Midbrain (tissue), 1 donor: ENCODE measurements around the gene MTIF2.
A peak's percentile ranks its signal among the peaks of the same experiment; 100 is the strongest.
"Not testable (repeated sequence)": the region's sequence is repeated elsewhere in the genome, so short reads cannot be mapped to it uniquely, and the experiment has no call there.

Experiments
- DNase-seq: peaks from one replicate; lab custom pipeline; 2025; lab: John Stamatoyannopoulos, UW

The MTIF2 gene

GRCh38 chr2:55239656-55240222, 29.3 kb downstream of the MTIF2 start:
- no peak for DNase-seq

- DNase-seq = no peak
Observed at GRCh38 chr2:55236992-55237543, 32.0 kb downstream of the MTIF2 start.

- DNase-seq = no peak
Observed at GRCh38 chr2:55235724-55236538, 33.1 kb downstream of the MTIF2 start.

- no peak for DNase-seq
Observed at GRCh38 chr2:55233658-55233940, 35.4 kb downstream of the MTIF2 start.

- no peak for DNase-seq
Observed at GRCh38 chr2:55232863-55233657, 36.0 kb downstream of the MTIF2 start.

GRCh38 chr2:55232084-55232862, 36.8 kb downstream of the MTIF2 start, which contains the start of the genes CLHC1 and RPS27A:
TSS of gene CLHC1 (minus strand) at chr2:55232293. CDS start at chr2:55222411, 9,882 bp downstream.
TSS of gene RPS27A (plus strand) at chr2:55232688. CDS start at chr2:55232825, 137 bp downstream.
- peak; percentile 96 for DNase-seq

- peak; percentile 58 for DNase-seq
Observed at GRCh38 chr2:55231546-55232083, 37.4 kb downstream of the MTIF2 start.

- DNase-seq = no peak
Observed at GRCh38 chr2:55230551-55230950, 38.5 kb downstream of the MTIF2 start.

GRCh38 chr2:55229221-55229620, 39.8 kb downstream of the MTIF2 start:
- no peak for DNase-seq

- DNase-seq = no peak
Observed at GRCh38 chr2:55228226-55228563, 40.8 kb downstream of the MTIF2 start.

GRCh38 chr2:55227437-55228225, 41.4 kb downstream of the MTIF2 start:
- not testable (repeated sequence) for DNase-seq

- DNase-seq = no peak
Observed at GRCh38 chr2:55225481-55226020, 43.5 kb downstream of the MTIF2 start.

- no peak for DNase-seq
Observed at GRCh38 chr2:55224761-55225261, 44.2 kb downstream of the MTIF2 start.

GRCh38 chr2:55223958-55224760, 44.9 kb downstream of the MTIF2 start:
- DNase-seq = no peak

- DNase-seq = no peak
Observed at GRCh38 chr2:55213822-55214221, 55.2 kb downstream of the MTIF2 start.

- DNase-seq = no peak
Observed at GRCh38 chr2:55204950-55205349, 64.1 kb downstream of the MTIF2 start.

GRCh38 chr2:55204536-55204935, 64.5 kb downstream of the MTIF2 start:
- no peak for DNase-seq

- DNase-seq = no peak
Observed at GRCh38 chr2:55200416-55200815, 68.6 kb downstream of the MTIF2 start.

GRCh38 chr2:55196526-55196925, 72.5 kb downstream of the MTIF2 start:
- DNase-seq = no peak
